GM12878 (cell line): Measurements from ENCODE around the gene ARHGEF17.

Experiments
- CHD2 ChIP-seq: IDR thresholded peaks from 2 replicates; pipeline ENCODE4 v1.6.1; 2011; ENCODE audit warnings: low read depth, low read length, improper control_type of control experiment, borderline replicate concordance
- CREM ChIP-seq: IDR thresholded peaks from 2 replicates; pipeline ENCODE4 v1.6.1; 2014; ENCODE audit warnings: antibody characterized with exemption, low read depth
- GABPA ChIP-seq: IDR thresholded peaks from 2 replicates; pipeline ENCODE4 v1.6.1; 2014; ENCODE audit warnings: antibody characterized with exemption, low read depth, mild to moderate bottlenecking, inconsistent platforms
- MYB ChIP-seq: fragments of 150-350 bp; IDR thresholded peaks from 2 replicates; pipeline ENCODE4 v1.6.1; 2014; ENCODE audit warnings: mild to moderate bottlenecking, low read depth, low read length, borderline replicate concordance
- NFYB ChIP-seq: IDR thresholded peaks from 2 replicates; pipeline ENCODE4 v1.6.1; 2011; ENCODE audit warnings: low read depth, mild to moderate bottlenecking, low read length, improper control_type of control experiment, moderate library complexity; ENCODE audit not compliant: insufficient read depth
- RB1 ChIP-seq: fragments of 450-650 bp; formaldehyde crosslinking; IDR thresholded peaks from 2 replicates; pipeline ENCODE4 v1.6.1; 2017; ENCODE audit warnings: mild to moderate bottlenecking, borderline replicate concordance
- REST ChIP-seq: IDR thresholded peaks from 2 replicates; pipeline ENCODE4 v1.6.1; 2012; ENCODE audit warnings: mild to moderate bottlenecking, low read depth, low read length
- SUZ12 ChIP-seq: fragments of 200-600 bp; sonication (generic); IDR thresholded peaks from one replicate; pipeline ENCODE4 v1.6.1; 2018; ENCODE audit warnings: antibody characterized with exemption, mild to moderate bottlenecking; ENCODE audit not compliant: unreplicated experiment
- TARDBP ChIP-seq: IDR thresholded peaks from 2 replicates; pipeline ENCODE4 v1.6.1; 2016; ENCODE audit warnings: borderline replicate concordance

- TF ChIP-seq RB1 (no peak), CREM (no peak), SUZ12 (no peak), MYB (no peak), REST (no peak), CHD2 (no peak), NFYB (no peak), TARDBP (no peak), GABPA (no peak)
These were observed 59.5 kb downstream of the ARHGEF17 start for GRCh38 chr11:73367482-73368024.
